GM12892 (cell line): ENCODE data around the gene CCR2.

ENCODE experiments used
- POLR2AphosphoS5 ChIP-seq: IDR thresholded peaks from 2 replicates; pipeline ENCODE4 v1.6.1; 2011; ENCODE audit warnings: low read depth, low read length, control low read depth
- TAF1 ChIP-seq: IDR thresholded peaks from 2 replicates; pipeline ENCODE4 v1.6.1; 2011; ENCODE audit warnings: low read depth, mild to moderate bottlenecking, control low read depth, low read length, borderline replicate concordance

- TF ChIP-seq TAF1 (no peak), POLR2AphosphoS5 (no peak)
These were observed 11.1 kb downstream of the CCR2 start for GRCh38 chr3:46365041-46365440.
